ENCODE results near the gene KRTAP4-8. TPM values are rescaled to one million over a fixed set of nuclear protein-coding genes. Genes with fewer than 3 reads are reported as not detected.
"Not testable (repeated sequence)": the region's sequence is repeated elsewhere in the genome, so short reads cannot be mapped to it uniquely, and the experiment has no call there.

Gene KRTAP4-8
- total RNA-seq, 2 donors from 2014 or later, result not detected

GRCh38 chr17:41111151-41111885, 13.4 kb upstream of the KRTAP4-8 start:
- ATAC-seq, result no peak
- intact Hi-C loops (cut with DNase I, micrococcal nuclease), result no loop called here
- DNase-seq, result no peak

GRCh38 chr17:41108728-41109386, 10.9 kb upstream of the KRTAP4-8 start:
- ATAC-seq; DNase-seq; intact Hi-C loops (cut with DNase I, micrococcal nuclease): not testable (repeated sequence)

- no peak for ATAC-seq
- DNase-seq, result no peak
- intact Hi-C loops (cut with DNase I, micrococcal nuclease), result no loop called here
Observed at GRCh38 chr17:41107941-41108450, 10.1 kb upstream of the KRTAP4-8 start.

- ATAC-seq; DNase-seq; intact Hi-C loops (cut with DNase I, micrococcal nuclease): not testable (repeated sequence)
Observed at GRCh38 chr17:41105347-41105746, 7.4 kb upstream of the KRTAP4-8 start, which contains the start of gene KRTAP4-9. TSS of gene KRTAP4-9 (plus strand) at chr17:41105389. CDS start at chr17:41105389, 0 bp downstream.

GRCh38 chr17:41104386-41105038, 6.6 kb upstream of the KRTAP4-8 start:
- ATAC-seq; DNase-seq; intact Hi-C loops (cut with DNase I, micrococcal nuclease): not testable (repeated sequence)

GRCh38 chr17:41103896-41104295, 6.0 kb upstream of the KRTAP4-8 start:
- intact Hi-C loops (cut with DNase I, micrococcal nuclease), result no loop called here
- DNase-seq, result no peak
- no peak for ATAC-seq

GRCh38 chr17:41101586-41102259, 3.8 kb upstream of the KRTAP4-8 start, which contains the start of gene KRTAP4-16:
TSS of gene KRTAP4-16 (minus strand) at chr17:41102209. CDS start at chr17:41102209, 0 bp downstream.
- DNase-seq (no peak), ATAC-seq (no peak)
- intact Hi-C loops (cut with DNase I, micrococcal nuclease), result no loop called here

GRCh38 chr17:41099682-41100480, 1.9 kb upstream of the KRTAP4-8 start:
- intact Hi-C loops (cut with DNase I, micrococcal nuclease), result not testable (repeated sequence)

GRCh38 chr17:41098481-41098880, 539 bp upstream of the KRTAP4-8 start:
- no peak for ATAC-seq
- no peak for DNase-seq
- intact Hi-C loops (cut with DNase I, micrococcal nuclease), result no loop called here

More at GRCh38 chr17:41099682-41100480, 1.9 kb upstream of the KRTAP4-8 start:
- not testable (repeated sequence) for ATAC-seq, DNase-seq

- no peak for ATAC-seq
- intact Hi-C loops (cut with DNase I, micrococcal nuclease), result no loop called here
- no peak for DNase-seq
Observed at GRCh38 chr17:41096055-41096454, 1.9 kb downstream of the KRTAP4-8 start.

GRCh38 chr17:41088760-41089352, 9.1 kb downstream of the KRTAP4-8 start:
- intact Hi-C loops (cut with DNase I, micrococcal nuclease); DNase-seq; ATAC-seq: not testable (repeated sequence)

- intact Hi-C loops (cut with DNase I, micrococcal nuclease); DNase-seq: not testable (repeated sequence)
Observed at GRCh38 chr17:41084100-41084856, 13.7 kb downstream of the KRTAP4-8 start, which contains the start of gene KRTAP4-7. TSS of gene KRTAP4-7 (plus strand) at chr17:41084150. CDS start at chr17:41084207, 57 bp downstream.

GRCh38 chr17:41083427-41083826, 14.5 kb downstream of the KRTAP4-8 start:
- ATAC-seq; DNase-seq; intact Hi-C loops (cut with DNase I, micrococcal nuclease): not testable (repeated sequence)

More at GRCh38 chr17:41084100-41084856, 13.7 kb downstream of the KRTAP4-8 start, which contains the start of gene KRTAP4-7:
- not testable (repeated sequence) for ATAC-seq

- DNase-seq (no peak), ATAC-seq (no peak)
- intact Hi-C loops (cut with DNase I, micrococcal nuclease), result no loop called here
Observed at GRCh38 chr17:41082626-41083025, 15.3 kb downstream of the KRTAP4-8 start.

GRCh38 chr17:41076788-41077187, 21.2 kb downstream of the KRTAP4-8 start:
- DNase-seq (no peak), ATAC-seq (no peak)
- intact Hi-C loops (cut with DNase I, micrococcal nuclease), result no loop called here

- DNase-seq, result no peak
- intact Hi-C loops (cut with DNase I, micrococcal nuclease), result no loop called here
- ATAC-seq, result no peak
Observed at GRCh38 chr17:41073676-41074075, 24.3 kb downstream of the KRTAP4-8 start.

Measured in left colon (tissue), 2 donors.